ENCODE results near the gene ATXN1.

DNA sequence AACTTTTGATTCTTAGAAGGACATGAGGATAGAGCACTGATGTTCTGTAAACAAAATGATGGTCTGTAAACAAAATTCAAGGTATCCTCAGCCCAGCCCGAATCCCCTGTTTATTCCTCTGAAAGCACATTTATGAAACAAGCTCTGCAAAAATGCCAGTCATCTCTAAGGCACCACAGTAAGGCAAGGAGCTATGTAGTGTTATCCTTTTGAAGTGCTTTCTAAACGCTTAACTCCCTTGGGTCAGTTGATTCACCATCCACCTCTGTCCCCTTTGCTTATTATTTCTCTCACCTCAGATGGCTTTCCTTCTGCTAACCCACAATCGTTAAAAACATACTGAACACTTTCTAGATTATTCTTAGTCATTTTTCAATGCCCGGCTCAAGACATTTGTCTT, 93.8 kb downstream of the ATXN1 start:
- no peak for TF ChIP-seq GATA2 (IDR thresholded peaks at IDR 0.05; ENCODE audit: low read depth, low read length)
- TF ChIP-seq GATA3 (IDR thresholded peaks at IDR 0.05; ENCODE audit: low read depth, low read length), result no peak
